NCI-H446 (cell line): ENCODE results near the gene ARHGAP24.
A peak's percentile ranks its signal among the peaks of the same experiment; 100 is the strongest.
"Not testable (repeated sequence)": the region's sequence is repeated elsewhere in the genome, so short reads cannot be mapped to it uniquely, and the experiment has no call there.

Source experiments
- DNase-seq, 2 experiments: peaks; one replicate each; lab custom pipeline; 2025; lab: John Stamatoyannopoulos, UW

ARHGAP24 gene

GRCh38 chr4:85861064-85861765 lies 386.3 kb downstream of the ARHGAP24 start:
- DNase-seq, result peak in 1 of 2 experiments; percentile 7

GRCh38 chr4:85862896-85863295 lies 387.9 kb downstream of the ARHGAP24 start:
- DNase-seq, result no peak

- no peak for DNase-seq
Observed at GRCh38 chr4:85864259-85865205, 389.6 kb downstream of the ARHGAP24 start.

- no peak for DNase-seq
Observed at GRCh38 chr4:85865256-85865655, 390.3 kb downstream of the ARHGAP24 start.

GRCh38 chr4:85866508-85866907 lies 391.6 kb downstream of the ARHGAP24 start:
- DNase-seq, result no peak

GRCh38 chr4:85867271-85867670 lies 392.3 kb downstream of the ARHGAP24 start:
- no peak for DNase-seq

- DNase-seq, result no peak
Observed at GRCh38 chr4:85869181-85869580, 394.2 kb downstream of the ARHGAP24 start.

- DNase-seq, result no peak
Observed at GRCh38 chr4:85870298-85871083, 395.5 kb downstream of the ARHGAP24 start.

- no peak for DNase-seq
Observed at GRCh38 chr4:85873566-85873965, 398.6 kb downstream of the ARHGAP24 start.

GRCh38 chr4:85879518-85879917 lies 404.6 kb downstream of the ARHGAP24 start:
- no peak for DNase-seq

- no peak for DNase-seq
Observed at GRCh38 chr4:85883180-85883579, 408.2 kb downstream of the ARHGAP24 start.

GRCh38 chr4:85884251-85884650 lies 409.3 kb downstream of the ARHGAP24 start:
- no peak for DNase-seq

GRCh38 chr4:85886665-85887064 lies 411.7 kb downstream of the ARHGAP24 start:
- DNase-seq, result no peak

- DNase-seq, result no peak
Observed at GRCh38 chr4:85889314-85889713, 414.4 kb downstream of the ARHGAP24 start.

GRCh38 chr4:85895755-85896154 lies 420.8 kb downstream of the ARHGAP24 start:
- no peak for DNase-seq

- no peak for DNase-seq
Observed at GRCh38 chr4:85898231-85898630, 423.3 kb downstream of the ARHGAP24 start.

GRCh38 chr4:85901500-85901899 lies 426.6 kb downstream of the ARHGAP24 start:
- no peak for DNase-seq

- DNase-seq, result not testable (repeated sequence)
Observed at GRCh38 chr4:85902647-85903046, 427.7 kb downstream of the ARHGAP24 start.

- DNase-seq, result no peak
Observed at GRCh38 chr4:85905761-85906160, 430.8 kb downstream of the ARHGAP24 start.

GRCh38 chr4:85907001-85907400 lies 432.1 kb downstream of the ARHGAP24 start:
- DNase-seq, result no peak

- DNase-seq, result no peak
Observed at GRCh38 chr4:85909851-85910250, 434.9 kb downstream of the ARHGAP24 start.

GRCh38 chr4:85910985-85911384 lies 436.0 kb downstream of the ARHGAP24 start:
- no peak for DNase-seq
